VCaP (cell line): ENCODE results near the gene SOD1.
"Not testable (repeated sequence)": the region's sequence is repeated elsewhere in the genome, so short reads cannot be mapped to it uniquely, and the experiment has no call there.

Experiments used
- H3K27ac ChIP-seq: fragments of 450-650 bp; 2 replicates; pipeline ENCODE4 v1.5.1; 2017
- CTCF ChIP-seq: fragments of 450-650 bp; conservative IDR thresholded peaks from 2 replicates; pipeline ENCODE4 v1.5.1; 2017; ENCODE audit warnings: mild to moderate bottlenecking, moderate library complexity

The SOD1 gene

GRCh38 chr21:31623664-31624063 is 35.8 kb upstream of the SOD1 start:
- no peak overlapping the region for H3K27ac ChIP-seq
- TF ChIP-seq CTCF, result peak; percentile 37; the same call in 1 of the 2 replicates

- no peak for TF ChIP-seq CTCF
- no peak overlapping the region for H3K27ac ChIP-seq
Observed at GRCh38 chr21:31624181-31624580, 35.3 kb upstream of the SOD1 start.

GRCh38 chr21:31624961-31625491 is 34.5 kb upstream of the SOD1 start:
- H3K27ac ChIP-seq, result no peak overlapping the region
- no peak for TF ChIP-seq CTCF

- no peak for TF ChIP-seq CTCF
Observed at GRCh38 chr21:31629972-31630711, 29.4 kb upstream of the SOD1 start.

GRCh38 chr21:31631881-31632280 is 27.6 kb upstream of the SOD1 start:
- H3K27ac ChIP-seq, result not testable (repeated sequence)

More at GRCh38 chr21:31629972-31630711, 29.4 kb upstream of the SOD1 start:
- peak overlapping the region; percentile 47 for H3K27ac ChIP-seq

GRCh38 chr21:31634993-31635392 is 24.5 kb upstream of the SOD1 start:
- no peak for TF ChIP-seq CTCF
- no peak overlapping the region for H3K27ac ChIP-seq

- no peak for TF ChIP-seq CTCF
- no peak overlapping the region for H3K27ac ChIP-seq
Observed at GRCh38 chr21:31636874-31637273, 22.6 kb upstream of the SOD1 start.

- no peak for TF ChIP-seq CTCF
- H3K27ac ChIP-seq, result no peak overlapping the region
Observed at GRCh38 chr21:31641416-31641922, 18.0 kb upstream of the SOD1 start.
